OCI-M1 (cell line): ENCODE results near the gene HSPG2.
"Not testable (repeated sequence)": the region's sequence is repeated elsewhere in the genome, so short reads cannot be mapped to it uniquely, and the experiment has no call there.

Experiments
- DNase-seq: peaks from one replicate; lab custom pipeline; 2025; lab: John Stamatoyannopoulos, UW

The HSPG2 gene

DNA sequence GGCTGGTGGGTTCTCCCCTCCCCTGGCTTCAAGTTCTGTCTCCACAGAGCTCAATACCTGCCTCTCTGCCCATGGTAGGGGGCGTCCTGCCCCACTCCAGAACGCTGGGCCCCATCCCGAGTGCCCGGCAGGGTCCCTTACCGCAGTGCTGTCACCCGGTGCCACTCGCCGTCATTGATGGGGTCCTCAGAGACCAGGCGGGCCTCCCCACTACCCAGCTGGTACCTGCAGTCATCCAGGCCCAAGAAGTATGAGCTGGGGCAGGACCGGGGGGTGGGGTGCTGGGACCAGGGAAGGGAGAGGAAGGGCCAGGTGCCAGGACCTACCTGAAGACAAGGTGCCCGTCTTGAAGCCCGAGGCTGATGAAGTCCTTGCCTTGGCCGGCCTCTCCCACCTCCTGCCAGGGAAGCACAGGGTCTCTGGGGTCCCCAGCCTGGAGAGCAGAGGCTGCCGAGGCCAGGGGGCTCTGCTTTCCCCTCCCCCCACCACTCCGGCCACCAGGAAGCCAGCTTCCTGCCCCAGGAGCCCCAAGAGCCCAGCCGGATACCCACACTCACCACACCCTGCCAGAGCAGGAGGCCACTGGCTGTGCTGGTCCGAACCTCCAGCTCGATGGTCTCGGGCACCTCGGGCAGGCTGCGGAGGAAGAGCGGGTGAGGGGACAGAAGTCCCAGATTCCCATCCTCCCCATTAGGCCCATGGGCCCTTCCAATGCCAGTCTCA lies 113.0 kb downstream of the HSPG2 start:
- DNase-seq: no peak

- no peak for DNase-seq
Measured at GRCh38 chr1:21823206-21823979, 113.7 kb downstream of the HSPG2 start.

- DNase-seq: no peak
Measured at GRCh38 chr1:21822349-21822748, 114.8 kb downstream of the HSPG2 start.

GRCh38 chr1:21821385-21822019 lies 115.6 kb downstream of the HSPG2 start:
- DNase-seq: no peak

DNA sequence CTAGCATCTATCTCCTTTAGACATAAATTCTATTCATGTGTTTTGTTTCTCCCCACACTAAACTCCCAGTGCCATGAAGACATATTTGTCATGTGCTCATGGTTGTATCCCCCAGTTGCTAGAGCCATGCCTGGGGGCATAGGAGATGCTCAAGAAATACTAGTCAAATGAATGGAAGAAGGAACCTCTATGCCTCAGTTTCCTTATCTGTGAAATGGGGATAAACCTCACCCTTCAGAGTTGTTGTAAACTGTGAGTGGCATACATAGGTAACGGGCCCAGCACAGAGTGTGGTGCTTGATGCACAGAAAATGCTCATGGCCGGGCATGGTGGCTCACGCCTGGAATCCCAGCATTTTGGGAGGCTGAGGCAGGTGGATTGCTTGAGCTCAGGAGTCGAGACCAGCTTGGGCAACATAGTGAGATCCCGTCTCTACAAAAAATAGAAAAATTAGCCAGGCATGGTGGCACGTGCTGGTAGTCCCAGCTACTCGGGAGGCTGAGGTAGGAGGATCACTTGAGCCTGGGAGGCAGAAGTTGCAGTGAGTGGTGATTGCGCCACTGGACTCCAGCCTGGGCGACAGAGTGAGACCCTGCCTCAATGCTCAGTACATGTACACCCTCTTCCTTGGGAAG lies 116.4 kb downstream of the HSPG2 start:
- no peak for DNase-seq

- DNase-seq: peak; percentile 67
Measured at GRCh38 chr1:21818656-21819055, 118.5 kb downstream of the HSPG2 start.

- DNase-seq: no peak
Measured at GRCh38 chr1:21816602-21817302, 120.4 kb downstream of the HSPG2 start.

DNA sequence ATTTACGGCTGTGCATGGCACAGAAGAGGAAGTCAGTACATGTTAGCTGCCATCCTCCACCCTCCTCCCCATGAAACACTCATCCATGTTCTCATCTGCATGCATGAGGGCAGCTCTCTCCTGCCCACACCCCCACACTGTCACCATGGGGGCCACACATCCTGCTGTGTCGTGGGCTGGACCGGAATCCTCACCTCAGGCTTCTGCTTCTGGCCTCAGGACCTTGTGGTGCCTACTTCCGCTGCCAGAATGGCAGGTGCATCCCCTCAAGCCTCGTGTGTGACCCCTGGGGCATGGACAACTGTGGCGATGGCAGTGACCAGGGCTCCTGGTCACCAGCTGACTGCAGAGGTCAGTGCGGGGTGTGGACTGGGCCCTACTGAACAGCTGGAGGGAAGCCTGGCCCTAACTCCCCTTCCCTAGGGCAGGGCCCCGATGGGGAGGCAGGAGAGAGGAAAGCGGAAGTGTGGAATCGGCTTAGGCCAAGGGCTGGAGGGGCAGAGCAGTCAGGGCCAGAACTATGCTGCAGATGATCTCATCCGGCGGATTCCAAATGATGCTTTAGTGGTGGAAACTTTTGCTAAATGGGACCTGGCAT lies 121.3 kb downstream of the HSPG2 start:
- no peak for DNase-seq

DNA sequence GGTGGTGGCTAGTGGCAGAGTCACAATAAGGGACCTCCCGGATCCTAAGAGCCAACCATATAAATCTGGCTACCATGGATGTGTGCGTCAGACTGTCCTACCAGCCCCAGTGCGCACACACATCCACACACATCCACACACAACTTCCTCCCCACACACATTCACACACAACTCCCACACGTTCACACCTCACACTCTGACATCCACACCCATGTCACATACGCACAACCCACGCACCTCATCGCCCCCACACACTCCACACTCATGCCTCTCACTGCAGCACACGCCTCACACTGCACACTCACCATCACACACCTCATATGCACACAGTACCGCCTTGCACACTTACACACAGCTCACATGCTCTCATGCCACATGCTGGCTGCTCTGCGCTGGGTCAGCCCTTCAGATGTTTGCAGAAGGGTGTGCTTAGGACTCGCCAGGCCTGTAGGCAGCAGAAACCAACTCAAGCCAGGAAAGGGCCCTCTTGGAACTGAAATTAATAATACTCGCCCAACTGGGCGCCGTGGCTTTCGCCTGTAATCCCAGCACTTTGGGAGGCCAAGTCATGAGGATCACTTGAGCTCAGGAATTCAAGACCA lies 122.0 kb downstream of the HSPG2 start:
- no peak for DNase-seq

DNA sequence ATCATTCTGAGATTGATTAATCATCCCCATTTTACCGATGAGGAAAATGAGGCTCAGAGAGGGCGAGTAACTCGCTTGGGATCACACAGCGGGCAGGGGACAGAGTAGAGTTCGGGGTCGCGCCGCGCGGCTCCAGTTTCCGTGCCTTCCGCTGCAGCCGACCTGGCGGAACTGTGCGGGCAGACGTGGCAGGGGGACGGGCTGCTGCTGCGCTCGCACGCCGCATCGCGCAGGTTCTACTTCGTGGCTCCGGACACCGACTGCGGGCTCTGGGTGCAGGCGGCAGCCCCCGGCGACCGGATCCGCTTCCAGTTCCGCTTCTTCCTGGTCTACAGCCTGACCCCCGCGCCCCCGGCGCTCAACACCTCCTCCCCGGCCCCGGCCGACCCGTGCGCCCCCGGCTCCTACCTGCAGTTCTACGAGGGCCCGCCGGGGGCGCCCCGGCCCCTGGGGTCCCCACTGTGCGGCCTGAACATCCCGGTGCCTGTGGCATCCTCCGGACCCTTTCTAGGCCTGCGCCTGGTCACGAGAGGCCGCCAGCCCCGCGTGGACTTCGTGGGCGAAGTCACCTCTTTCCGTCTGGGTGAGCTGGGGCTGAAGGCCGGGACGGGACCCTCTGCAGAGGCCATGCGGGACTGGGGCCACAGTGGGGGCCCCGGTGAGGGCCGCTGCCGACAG lies 122.7 kb downstream of the HSPG2 start:
- no peak for DNase-seq

- no peak for DNase-seq
Measured at GRCh38 chr1:21813542-21813941, 123.6 kb downstream of the HSPG2 start.

DNA sequence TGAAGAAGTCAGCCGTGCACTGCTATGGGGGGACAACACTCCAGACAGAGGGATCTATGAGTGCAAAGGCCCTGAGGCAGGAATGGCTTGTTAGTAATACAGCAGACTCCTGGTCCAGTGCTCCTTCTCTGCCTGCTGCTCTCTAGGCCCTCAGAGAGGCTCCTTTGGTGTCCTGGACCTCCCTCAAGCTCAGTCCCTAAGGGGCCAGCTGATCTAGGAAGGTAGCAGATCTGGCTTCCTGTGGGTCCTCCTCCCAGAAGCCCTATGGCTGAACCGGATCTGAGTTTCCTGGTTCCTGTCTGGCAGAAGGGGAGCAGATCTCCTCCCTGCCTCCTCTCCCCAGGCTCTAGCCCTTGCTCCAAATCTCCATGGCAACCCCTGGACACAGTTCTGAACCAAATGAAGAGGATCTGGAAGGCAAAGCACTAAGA lies 125.2 kb downstream of the HSPG2 start, which contains the start of gene LDLRAD2:
Gene LDLRAD2, plus strand, starts transcription at position 391 of the 431 bp plus-strand sequence. CDS start 187 bp downstream, outside the sequence.
- no peak for DNase-seq

DNA sequence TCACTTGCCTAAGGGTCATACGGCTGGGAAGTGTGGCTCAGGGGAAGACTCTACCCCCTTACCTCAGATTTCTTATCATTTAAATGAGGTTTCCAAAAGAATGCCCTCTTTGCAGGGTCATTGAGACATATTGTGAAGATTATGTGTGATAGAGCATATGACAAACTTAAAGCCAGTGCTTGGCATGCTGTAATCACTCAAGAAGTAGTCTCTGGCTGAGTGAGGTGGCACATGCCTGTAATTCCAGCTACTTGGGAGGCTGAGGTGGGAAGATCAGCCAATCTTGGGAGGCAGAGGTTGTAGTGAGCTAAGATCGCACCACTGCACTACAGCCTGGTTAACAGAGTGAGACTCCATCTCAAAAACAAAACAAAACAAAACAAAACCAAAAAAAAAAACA lies 132.6 kb downstream of the HSPG2 start:
- DNase-seq: no peak

DNA sequence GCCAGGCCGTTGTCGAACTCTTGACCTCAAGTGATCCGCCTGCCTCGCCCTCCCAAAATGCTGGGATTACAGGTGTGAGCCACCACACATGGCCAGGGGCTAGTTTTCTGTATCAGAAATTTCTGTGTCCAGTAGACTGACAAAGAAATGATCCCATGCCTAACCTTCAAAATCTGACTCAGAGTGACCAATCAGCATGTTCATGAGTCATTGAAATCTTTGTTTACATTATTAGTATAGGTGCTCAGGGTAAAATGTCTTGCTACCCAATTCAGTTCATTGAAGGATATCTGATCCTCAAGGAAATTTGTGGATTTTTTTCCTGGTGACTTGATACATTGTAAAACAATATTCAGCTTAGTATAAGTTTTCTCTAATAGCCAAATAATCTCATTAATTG lies 136.0 kb downstream of the HSPG2 start:
- no peak for DNase-seq

DNA sequence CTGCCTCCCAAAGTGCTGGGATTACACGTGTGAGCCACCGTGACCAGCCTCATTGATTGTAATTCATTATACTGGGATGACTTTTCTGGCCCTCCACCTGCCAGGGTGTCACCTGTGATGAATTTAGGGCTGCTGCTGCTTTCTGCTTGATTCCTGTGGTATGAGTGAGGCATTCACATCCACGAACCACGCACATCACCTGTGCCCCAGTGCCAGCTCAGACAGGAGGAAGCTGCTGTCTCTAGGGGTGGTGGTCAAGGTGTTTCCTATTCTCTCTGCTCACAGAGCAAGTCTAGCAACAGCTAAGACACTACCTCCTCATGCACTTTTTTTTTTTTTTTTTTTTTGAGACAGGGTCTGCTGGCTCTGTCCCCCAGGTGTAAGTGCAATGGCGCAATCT lies 137.4 kb downstream of the HSPG2 start:
- no peak for DNase-seq

DNA sequence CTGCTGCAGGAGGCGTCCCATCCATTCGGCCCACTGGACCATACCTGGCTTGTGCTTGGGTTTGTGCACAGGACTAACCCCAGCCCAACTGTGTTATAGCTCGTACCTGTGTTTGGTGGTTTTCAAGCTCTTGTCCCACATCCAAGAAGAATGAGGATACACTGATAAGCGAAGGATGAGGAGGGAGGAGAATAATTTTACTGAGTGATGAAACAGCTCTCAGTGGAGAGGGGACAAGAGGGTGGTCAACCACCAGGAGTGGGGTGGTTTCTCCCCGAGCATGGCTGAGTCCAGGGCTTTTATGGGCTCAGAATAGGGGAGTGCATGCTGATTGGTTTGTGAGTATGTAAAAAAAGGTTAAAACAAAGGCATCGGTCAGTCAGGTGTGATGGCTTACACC lies 142.0 kb downstream of the HSPG2 start:
- no peak for DNase-seq

GRCh38 chr1:21794656-21795055 lies 142.5 kb downstream of the HSPG2 start:
- peak; percentile 30 for DNase-seq

GRCh38 chr1:21793104-21793503 lies 144.0 kb downstream of the HSPG2 start:
- DNase-seq: no peak

GRCh38 chr1:21786640-21787039 lies 150.5 kb downstream of the HSPG2 start:
- DNase-seq: no peak

DNA sequence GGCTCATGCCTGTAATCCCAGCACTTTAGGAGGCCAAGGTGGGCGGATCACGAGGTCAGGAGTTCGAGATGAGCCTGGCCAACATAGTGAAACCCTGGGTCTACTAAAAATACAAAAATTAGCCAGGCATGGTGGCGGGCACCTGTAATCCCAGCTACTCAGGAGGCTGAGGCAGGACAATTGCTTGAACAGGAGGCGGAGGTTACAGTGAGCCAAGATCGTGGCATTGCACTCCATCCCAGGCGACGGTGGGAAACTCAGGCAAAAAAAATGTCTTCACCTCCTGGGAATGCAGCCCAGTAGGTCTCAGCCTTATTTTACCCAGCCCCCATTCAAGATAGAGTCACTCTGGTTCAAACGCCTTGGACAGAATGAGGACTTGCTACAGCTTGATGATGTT lies 151.3 kb downstream of the HSPG2 start:
- not testable (repeated sequence) for DNase-seq
